Measurements from ENCODE around the gene PDE4D. TPM values are rescaled to one million over a fixed set of nuclear protein-coding genes. Genes with fewer than 3 reads are reported as not detected.

Gene PDE4D
- total RNA-seq, 1 donor from 2014 or later: 14.2 TPM

DNA sequence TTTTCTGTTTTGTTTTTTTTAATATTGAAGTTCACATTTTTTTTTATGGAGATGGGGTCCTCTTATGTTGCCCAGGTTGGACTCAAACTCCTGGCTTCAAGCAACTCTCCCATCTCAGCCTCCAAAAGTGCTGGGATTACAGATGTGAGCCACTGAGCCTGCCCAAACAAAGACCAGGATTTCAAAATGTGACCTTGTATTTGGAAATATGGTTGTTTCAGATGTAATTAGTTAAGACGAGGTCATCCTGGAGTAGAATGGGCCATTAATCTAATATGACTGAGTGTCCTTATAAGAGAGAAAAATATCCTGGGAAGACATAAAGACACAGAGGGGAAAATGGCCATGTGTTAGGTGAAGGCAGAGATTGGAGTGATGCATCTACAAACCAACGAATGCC lies 970.2 kb downstream of the PDE4D start:
- Histone ChIP-seq H3K4me1 (ENCODE audit: insufficient read depth, low read length) (peaks cover 19% of the 10 kb centered on the region), H4K20me1 (ENCODE audit: insufficient read depth, low read length) (no peaks in the 10 kb centered on the region), H2AFZ (ENCODE audit: low read depth, low read length) (no peak overlapping the region), H3K4me2 (ENCODE audit: low read length) (peak overlapping the region; percentile 57), H3K79me2 (ENCODE audit: insufficient read depth, low read length) (no peaks in the 10 kb centered on the region), H3K27ac (ENCODE audit: low read depth, low read length) (no peak overlapping the region), H3K9me3 (ENCODE audit: insufficient read depth, low read depth, low read length) (no peaks in the 10 kb centered on the region), H3K9ac (ENCODE audit: low read length) (no peak overlapping the region), H3K27me3 (ENCODE audit: insufficient read depth, low read length) (no peaks in the 10 kb centered on the region), H3K4me3 (ENCODE audit: insufficient read depth, low read depth, low read length) (no peak overlapping the region), H3K36me3 (ENCODE audit: insufficient read depth, low read length) (no peaks in the 10 kb centered on the region)
- peak overlapping the region; percentile 21 for H3K4me3 Mint-ChIP-seq (ENCODE audit: unreplicated experiment)
- no peak for FAIRE-seq
- no peak for DNase-seq (ENCODE audit: low read depth)
- no peaks in the 10 kb centered on the region for H3K36me3 Mint-ChIP-seq (ENCODE audit: low read depth, unreplicated experiment)
- no peak overlapping the region for H3K27ac Mint-ChIP-seq (ENCODE audit: unreplicated experiment)
- H3K4me1 Mint-ChIP-seq (ENCODE audit: low read depth, unreplicated experiment): peaks cover 27% of the 10 kb centered on the region
- TF ChIP-seq, protein P1, sequence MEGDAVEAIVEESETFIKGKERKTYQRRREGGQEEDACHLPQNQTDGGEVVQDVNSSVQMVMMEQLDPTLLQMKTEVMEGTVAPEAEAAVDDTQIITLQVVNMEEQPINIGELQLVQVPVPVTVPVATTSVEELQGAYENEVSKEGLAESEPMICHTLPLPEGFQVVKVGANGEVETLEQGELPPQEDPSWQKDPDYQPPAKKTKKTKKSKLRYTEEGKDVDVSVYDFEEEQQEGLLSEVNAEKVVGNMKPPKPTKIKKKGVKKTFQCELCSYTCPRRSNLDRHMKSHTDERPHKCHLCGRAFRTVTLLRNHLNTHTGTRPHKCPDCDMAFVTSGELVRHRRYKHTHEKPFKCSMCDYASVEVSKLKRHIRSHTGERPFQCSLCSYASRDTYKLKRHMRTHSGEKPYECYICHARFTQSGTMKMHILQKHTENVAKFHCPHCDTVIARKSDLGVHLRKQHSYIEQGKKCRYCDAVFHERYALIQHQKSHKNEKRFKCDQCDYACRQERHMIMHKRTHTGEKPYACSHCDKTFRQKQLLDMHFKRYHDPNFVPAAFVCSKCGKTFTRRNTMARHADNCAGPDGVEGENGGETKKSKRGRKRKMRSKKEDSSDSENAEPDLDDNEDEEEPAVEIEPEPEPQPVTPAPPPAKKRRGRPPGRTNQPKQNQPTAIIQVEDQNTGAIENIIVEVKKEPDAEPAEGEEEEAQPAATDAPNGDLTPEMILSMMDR (IDR thresholded peaks at IDR 0.05; ENCODE audit: insufficient read depth, low read depth, low read length): no peak
- TF ChIP-seq EZH2 (IDR thresholded peaks at IDR 0.05; ENCODE audit: insufficient read depth, low read length): no peak
- H3K27me3 Mint-ChIP-seq (ENCODE audit: low read depth, unreplicated experiment): no peaks in the 10 kb centered on the region
- no peaks in the 10 kb centered on the region for H3K9me3 Mint-ChIP-seq (ENCODE audit: unreplicated experiment)

DNA sequence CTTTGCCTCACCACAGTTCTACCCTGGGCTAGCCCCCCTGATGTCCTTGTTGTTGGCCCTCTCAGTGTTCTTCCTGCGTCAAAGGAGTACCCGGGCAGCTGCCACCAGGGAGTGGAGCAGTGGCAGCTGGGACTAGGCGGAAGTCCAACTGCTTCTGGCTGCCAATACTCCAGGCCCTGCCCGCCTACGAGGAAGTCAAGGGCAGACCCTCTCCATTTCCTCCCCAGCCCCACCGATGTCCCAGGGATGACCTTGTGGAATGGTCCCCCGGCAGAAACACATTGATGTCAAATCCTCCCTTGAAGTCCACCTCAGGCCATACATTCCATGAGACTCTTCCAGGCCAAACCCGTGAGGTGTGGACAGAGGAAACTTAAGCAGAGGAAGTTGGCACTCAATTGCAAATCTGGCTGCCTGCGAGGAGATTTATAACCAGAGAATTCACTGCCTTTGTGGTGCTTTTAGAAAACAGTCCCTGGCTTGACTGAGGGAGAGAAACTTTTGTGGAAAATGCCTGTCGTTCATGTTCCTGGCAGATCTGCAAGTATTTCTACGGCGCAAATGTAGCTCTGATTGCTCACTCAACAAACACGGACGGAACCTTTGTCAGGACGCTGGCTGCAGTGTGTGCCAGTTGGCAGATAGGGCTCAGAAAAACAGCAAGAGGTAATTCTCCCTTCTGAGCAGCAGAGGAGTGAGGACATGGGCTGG lies 970.9 kb downstream of the PDE4D start:
- Mint-ChIP-seq H3K27me3 (ENCODE audit: low read depth, unreplicated experiment) (no peaks in the 10 kb centered on the region), H3K36me3 (ENCODE audit: low read depth, unreplicated experiment) (no peaks in the 10 kb centered on the region), H3K4me3 (ENCODE audit: unreplicated experiment) (no peak overlapping the region), H3K27ac (ENCODE audit: unreplicated experiment) (no peak overlapping the region), H3K9me3 (ENCODE audit: unreplicated experiment) (no peaks in the 10 kb centered on the region), H3K4me1 (ENCODE audit: low read depth, unreplicated experiment) (peaks cover 30% of the 10 kb centered on the region)
- Histone ChIP-seq H3K9ac (ENCODE audit: low read length) (peak overlapping the region; percentile 51), H3K4me1 (ENCODE audit: insufficient read depth, low read length) (peaks cover 19% of the 10 kb centered on the region), H3K79me2 (ENCODE audit: insufficient read depth, low read length) (no peaks in the 10 kb centered on the region), H2AFZ (ENCODE audit: low read depth, low read length) (peak overlapping the region; percentile 72), H4K20me1 (ENCODE audit: insufficient read depth, low read length) (no peaks in the 10 kb centered on the region), H3K27me3 (ENCODE audit: insufficient read depth, low read length) (no peaks in the 10 kb centered on the region), H3K4me2 (ENCODE audit: low read length) (peak overlapping the region; percentile 57), H3K36me3 (ENCODE audit: insufficient read depth, low read length) (no peaks in the 10 kb centered on the region), H3K9me3 (ENCODE audit: insufficient read depth, low read depth, low read length) (no peaks in the 10 kb centered on the region), H3K27ac (ENCODE audit: low read depth, low read length) (peak overlapping the region; percentile 57), H3K4me3 (ENCODE audit: insufficient read depth, low read depth, low read length) (no peak overlapping the region)
- no peak for TF ChIP-seq EZH2 (IDR thresholded peaks at IDR 0.05; ENCODE audit: insufficient read depth, low read length)
- TF ChIP-seq, protein P1 (IDR thresholded peaks at IDR 0.05; ENCODE audit: insufficient read depth, low read depth, low read length): no peak
- FAIRE-seq (no peak), DNase-seq (ENCODE audit: low read depth) (peak; percentile 83)

DNA sequence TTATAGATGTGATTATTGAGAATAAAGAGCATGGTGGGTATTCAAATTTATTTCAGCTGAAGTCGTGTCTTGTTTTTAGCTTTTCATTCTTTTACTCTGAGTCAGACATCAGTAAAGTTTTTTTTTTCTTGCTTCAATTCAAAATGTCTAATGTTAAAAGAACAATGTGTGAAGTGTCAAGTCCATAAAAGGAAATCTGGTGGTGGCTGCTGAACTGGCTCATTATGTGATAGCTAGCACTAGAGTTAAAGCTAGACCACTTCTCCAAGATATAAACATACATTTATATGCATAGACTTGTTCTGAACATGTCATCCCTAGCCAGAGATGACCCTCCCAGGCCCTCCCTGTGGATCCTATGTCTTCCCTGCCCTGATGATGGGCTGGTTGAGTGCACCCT lies 972.4 kb downstream of the PDE4D start:
- DNase-seq (ENCODE audit: low read depth) (peak; percentile 22), FAIRE-seq (no peak)
- Histone ChIP-seq H3K9ac (ENCODE audit: low read length) (no peak overlapping the region), H3K36me3 (ENCODE audit: insufficient read depth, low read length) (no peaks in the 10 kb centered on the region), H3K4me2 (ENCODE audit: low read length) (no peak overlapping the region), H3K79me2 (ENCODE audit: insufficient read depth, low read length) (no peaks in the 10 kb centered on the region), H3K27me3 (ENCODE audit: insufficient read depth, low read length) (no peaks in the 10 kb centered on the region), H3K9me3 (ENCODE audit: insufficient read depth, low read depth, low read length) (no peaks in the 10 kb centered on the region), H3K4me1 (ENCODE audit: insufficient read depth, low read length) (peaks cover 19% of the 10 kb centered on the region), H2AFZ (ENCODE audit: low read depth, low read length) (no peak overlapping the region), H3K4me3 (ENCODE audit: insufficient read depth, low read depth, low read length) (no peak overlapping the region), H4K20me1 (ENCODE audit: insufficient read depth, low read length) (no peaks in the 10 kb centered on the region), H3K27ac (ENCODE audit: low read depth, low read length) (no peak overlapping the region)
- H3K36me3 Mint-ChIP-seq (ENCODE audit: low read depth, unreplicated experiment): no peaks in the 10 kb centered on the region
- H3K4me3 Mint-ChIP-seq (ENCODE audit: unreplicated experiment): no peak overlapping the region
- no peaks in the 10 kb centered on the region for H3K9me3 Mint-ChIP-seq (ENCODE audit: unreplicated experiment)
- H3K27ac Mint-ChIP-seq (ENCODE audit: unreplicated experiment): peak overlapping the region; percentile 93
- H3K27me3 Mint-ChIP-seq (ENCODE audit: low read depth, unreplicated experiment): no peaks in the 10 kb centered on the region
- peaks cover 31% of the 10 kb centered on the region for H3K4me1 Mint-ChIP-seq (ENCODE audit: low read depth, unreplicated experiment)
- TF ChIP-seq, protein P1 (IDR thresholded peaks at IDR 0.05; ENCODE audit: insufficient read depth, low read depth, low read length): no peak
- no peak for TF ChIP-seq EZH2 (IDR thresholded peaks at IDR 0.05; ENCODE audit: insufficient read depth, low read length)

Data from astrocyte (in vitro differentiated cells and primary cell).